Gastroesophageal sphincter (tissue), 3 donors: ENCODE data around the gene TMEM33.

Experiments
- EP300 ChIP-seq: sonication (generic); formaldehyde crosslinking; IDR thresholded peaks from one replicate; pipeline ENCODE4 v1.6.1; 2017; ENCODE audit warnings: antibody characterized with exemption, mild to moderate bottlenecking
- POLR2A ChIP-seq, 2 donors: fragments of 450-650 bp; IDR thresholded peaks; one replicate each; pipeline ENCODE4 v1.6.1; 2017; ENCODE audit warnings: antibody characterized with exemption in 2 of 2, mild to moderate bottlenecking in 2 of 2, moderate library complexity in 1 of 2
- POLR2AphosphoS5 ChIP-seq: sonication (generic); formaldehyde crosslinking; IDR thresholded peaks from one replicate; pipeline ENCODE4 v1.6.1; 2017; ENCODE audit warnings: antibody characterized with exemption
- TF ChIP-seq, protein P1 (sequence below), 4 experiments: fragments of 200-600 bp in 2 of 4; fragments of 450-650 bp in 2 of 4; sonication (generic) in 1 of 4; IDR thresholded peaks; one replicate each; pipeline ENCODE4 v1.5.1; 2017 to 2019; ENCODE audit warnings: antibody characterized with exemption in 4 of 4, mild to moderate bottlenecking in 2 of 4, moderate library complexity in 2 of 4

DNA sequence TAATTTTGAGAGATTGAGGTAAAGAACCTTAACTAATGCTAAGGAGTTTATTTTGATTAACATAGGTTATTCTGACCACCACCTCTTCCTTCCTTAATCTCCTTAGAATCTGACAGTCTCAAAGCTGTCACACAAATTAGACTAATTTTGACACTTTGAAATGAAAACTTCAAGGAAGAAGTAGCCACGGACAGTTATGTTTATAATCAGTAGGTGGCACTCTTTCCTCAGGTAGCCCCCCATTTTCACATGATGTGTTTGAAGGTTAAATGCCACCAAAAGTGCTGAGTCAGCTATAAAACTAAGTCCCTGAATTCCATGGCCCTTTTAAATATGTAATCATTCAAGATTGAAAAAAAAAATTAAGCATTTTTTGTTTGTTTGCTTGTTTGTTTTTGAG, 22.4 kb downstream of the TMEM33 start:
- TF ChIP-seq, protein P1, sequence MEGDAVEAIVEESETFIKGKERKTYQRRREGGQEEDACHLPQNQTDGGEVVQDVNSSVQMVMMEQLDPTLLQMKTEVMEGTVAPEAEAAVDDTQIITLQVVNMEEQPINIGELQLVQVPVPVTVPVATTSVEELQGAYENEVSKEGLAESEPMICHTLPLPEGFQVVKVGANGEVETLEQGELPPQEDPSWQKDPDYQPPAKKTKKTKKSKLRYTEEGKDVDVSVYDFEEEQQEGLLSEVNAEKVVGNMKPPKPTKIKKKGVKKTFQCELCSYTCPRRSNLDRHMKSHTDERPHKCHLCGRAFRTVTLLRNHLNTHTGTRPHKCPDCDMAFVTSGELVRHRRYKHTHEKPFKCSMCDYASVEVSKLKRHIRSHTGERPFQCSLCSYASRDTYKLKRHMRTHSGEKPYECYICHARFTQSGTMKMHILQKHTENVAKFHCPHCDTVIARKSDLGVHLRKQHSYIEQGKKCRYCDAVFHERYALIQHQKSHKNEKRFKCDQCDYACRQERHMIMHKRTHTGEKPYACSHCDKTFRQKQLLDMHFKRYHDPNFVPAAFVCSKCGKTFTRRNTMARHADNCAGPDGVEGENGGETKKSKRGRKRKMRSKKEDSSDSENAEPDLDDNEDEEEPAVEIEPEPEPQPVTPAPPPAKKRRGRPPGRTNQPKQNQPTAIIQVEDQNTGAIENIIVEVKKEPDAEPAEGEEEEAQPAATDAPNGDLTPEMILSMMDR (IDR thresholded peaks at IDR 0.05) = peak in 1 of 4 experiments; percentile 10
- TF ChIP-seq POLR2A (IDR thresholded peaks at IDR 0.05) (no peak), POLR2AphosphoS5 (no peak), EP300 (no peak)
